Measurements from ENCODE around the gene NOXO1. TPM values are rescaled to one million over a fixed set of nuclear protein-coding genes. Genes with fewer than 3 reads are reported as not detected.

NOXO1 gene
- total and polyA plus RNA-seq, 10 of the 15 experiments (the other 5 are each of a cell fraction or from before 2014, with no cell fraction given) = 0.09 to 0.76 (median 0.26) TPM; not detected in 4

GRCh38 chr16:1974157-1975070 is 6.9 kb downstream of the NOXO1 start:
- intact Hi-C loops (cut with micrococcal nuclease; ENCODE audit: unreplicated experiment) (no loop called here), in situ Hi-C loops (cut with MboI) (no loop called here)
- peaks cover 24% of the 10 kb centered on the region for H3K79me2 ChIP-seq (ENCODE audit: control insufficient read depth, insufficient read depth, low read length)
- no peak overlapping the region for H2AFZ ChIP-seq (ENCODE audit: control insufficient read depth, low read depth, low read length)
- FAIRE-seq (no peak), DNase-seq (ENCODE audit: low read depth, low spot score) (no peak), ATAC-seq (no peak)
- no TSS peak for BruUV-seq (replicated peaks)
- 93% methylated on average over 39 of the region's 42 CpGs for WGBS (ENCODE audit: insufficient coverage, insufficient replicate concordance, low lambda C conversion rate, missing lambda C conversion rate)
- SMC1A ChIA-PET (ENCODE audit: uncharacterized antibody, unreplicated experiment) = no interaction called here
- H3K4me1 ChIP-seq (ENCODE audit: control insufficient read depth, insufficient read depth, low read length) = peaks cover 12% of the 10 kb centered on the region
- POLR2A ChIA-PET = interaction anchor here (1.9 kb wide), 1 partner anchor 9 kb away, joined by 8 read pairs; the partner anchor contains the start of gene RPS2
- TF ChIP-seq IKZF1 (conservative IDR thresholded peaks at IDR 0.05) (no peak), HCFC1 (IDR thresholded peaks at IDR 0.05; ENCODE audit: low read length) (no peak), NKRF (conservative IDR thresholded peaks at IDR 0.05) (no peak), POLR2A (IDR thresholded peaks at IDR 0.05; ENCODE audit: low read depth, low read length) (0 out of 2 replicates have a peak, but pooled peaks have one; percentile 7), SRF (IDR thresholded peaks at IDR 0.05; ENCODE audit: low read depth in 2 of 2, low read length in 2 of 2) (no peak)
- no peak overlapping the region for H3K27ac ChIP-seq (ENCODE audit: control insufficient read depth, insufficient read depth)
- RAD21 ChIA-PET (ENCODE audit: unreplicated experiment) = no interaction called here
- no peaks in the 10 kb centered on the region for H3K9me3 ChIP-seq (replicated peaks; ENCODE audit: control insufficient read depth, insufficient read depth, low read length)
- H3K4me2 ChIP-seq (ENCODE audit: control insufficient read depth, insufficient read depth) = no peak overlapping the region
- H3K4me3 ChIP-seq = no peak overlapping the region
- CTCF ChIA-PET = no interaction called here
- peaks cover 0 to 36% of the 10 kb centered on the region in 2 experiments; a peak in 3 of 4 replicates for H3K36me3 ChIP-seq (ENCODE audit: control insufficient read depth in 2 of 2, insufficient read depth in 2 of 2, low read length in 1 of 2)
- no peak overlapping the region for H3K9ac ChIP-seq (ENCODE audit: control insufficient read depth, insufficient read depth, low read length)
- no peaks in the 10 kb centered on the region for H3K27me3 ChIP-seq (replicated peaks in 1 of 2; ENCODE audit: control insufficient read depth in 2 of 2, insufficient read depth in 2 of 2, low read length in 1 of 2)
- no peaks in the 10 kb centered on the region for H4K20me1 ChIP-seq (ENCODE audit: control insufficient read depth, insufficient read depth)

Data from GM12878 (cell line).